OCI-LY1 (cell line): ENCODE measurements around the gene LRRC36.

ENCODE experiments used
- EZH2 ChIP-seq: fragments of 200-600 bp; sonication (generic), shearing (Covaris generic); IDR thresholded peaks from 2 replicates; pipeline ENCODE4 v1.8.0; 2017; ENCODE audit warnings: borderline replicate concordance, mixed run types, mild to moderate bottlenecking, antibody characterized with exemption, low read length, moderate library complexity, mixed read lengths
- TF ChIP-seq, protein P1 (sequence below): fragments of 200-600 bp; sonication (generic), shearing (Covaris generic); IDR thresholded peaks from 2 replicates; pipeline ENCODE4 v1.5.1; 2017; ENCODE audit warnings: mild to moderate bottlenecking, antibody characterized with exemption, low read length, moderate library complexity, mixed read lengths

DNA sequence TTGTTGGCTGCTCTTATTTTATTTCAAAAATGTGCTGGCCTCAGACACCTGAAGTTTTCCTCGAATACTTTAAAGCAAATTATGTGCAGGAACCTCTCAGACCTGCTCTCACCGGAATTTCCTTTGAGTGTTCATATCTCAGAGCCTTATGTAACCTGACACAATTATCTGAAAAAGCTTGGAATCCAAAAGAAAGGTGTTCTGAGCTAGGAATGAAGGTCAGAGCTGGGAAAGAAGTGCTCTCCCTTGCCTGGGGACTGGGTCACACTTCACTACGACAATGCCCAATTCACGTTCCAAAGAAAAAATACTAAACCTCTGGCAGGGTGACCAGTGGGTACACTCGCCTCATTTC, 97.6 kb downstream of the LRRC36 start:
- TF ChIP-seq, protein P1, sequence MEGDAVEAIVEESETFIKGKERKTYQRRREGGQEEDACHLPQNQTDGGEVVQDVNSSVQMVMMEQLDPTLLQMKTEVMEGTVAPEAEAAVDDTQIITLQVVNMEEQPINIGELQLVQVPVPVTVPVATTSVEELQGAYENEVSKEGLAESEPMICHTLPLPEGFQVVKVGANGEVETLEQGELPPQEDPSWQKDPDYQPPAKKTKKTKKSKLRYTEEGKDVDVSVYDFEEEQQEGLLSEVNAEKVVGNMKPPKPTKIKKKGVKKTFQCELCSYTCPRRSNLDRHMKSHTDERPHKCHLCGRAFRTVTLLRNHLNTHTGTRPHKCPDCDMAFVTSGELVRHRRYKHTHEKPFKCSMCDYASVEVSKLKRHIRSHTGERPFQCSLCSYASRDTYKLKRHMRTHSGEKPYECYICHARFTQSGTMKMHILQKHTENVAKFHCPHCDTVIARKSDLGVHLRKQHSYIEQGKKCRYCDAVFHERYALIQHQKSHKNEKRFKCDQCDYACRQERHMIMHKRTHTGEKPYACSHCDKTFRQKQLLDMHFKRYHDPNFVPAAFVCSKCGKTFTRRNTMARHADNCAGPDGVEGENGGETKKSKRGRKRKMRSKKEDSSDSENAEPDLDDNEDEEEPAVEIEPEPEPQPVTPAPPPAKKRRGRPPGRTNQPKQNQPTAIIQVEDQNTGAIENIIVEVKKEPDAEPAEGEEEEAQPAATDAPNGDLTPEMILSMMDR = no peak
- no peak for TF ChIP-seq EZH2
